ENCODE measurements around the gene TMEM8B. TPM values are rescaled to one million over a fixed set of nuclear protein-coding genes. Genes with fewer than 3 reads are reported as not detected.
A peak's percentile ranks its signal among the peaks of the same experiment; 100 is the strongest.

Gene TMEM8B
- total and polyA plus RNA-seq, 9 of the 15 experiments (the other 6 are each of a cell fraction or from before 2014, with no cell fraction given) = 0.01 to 2.2 (median 1.1) TPM

DNA sequence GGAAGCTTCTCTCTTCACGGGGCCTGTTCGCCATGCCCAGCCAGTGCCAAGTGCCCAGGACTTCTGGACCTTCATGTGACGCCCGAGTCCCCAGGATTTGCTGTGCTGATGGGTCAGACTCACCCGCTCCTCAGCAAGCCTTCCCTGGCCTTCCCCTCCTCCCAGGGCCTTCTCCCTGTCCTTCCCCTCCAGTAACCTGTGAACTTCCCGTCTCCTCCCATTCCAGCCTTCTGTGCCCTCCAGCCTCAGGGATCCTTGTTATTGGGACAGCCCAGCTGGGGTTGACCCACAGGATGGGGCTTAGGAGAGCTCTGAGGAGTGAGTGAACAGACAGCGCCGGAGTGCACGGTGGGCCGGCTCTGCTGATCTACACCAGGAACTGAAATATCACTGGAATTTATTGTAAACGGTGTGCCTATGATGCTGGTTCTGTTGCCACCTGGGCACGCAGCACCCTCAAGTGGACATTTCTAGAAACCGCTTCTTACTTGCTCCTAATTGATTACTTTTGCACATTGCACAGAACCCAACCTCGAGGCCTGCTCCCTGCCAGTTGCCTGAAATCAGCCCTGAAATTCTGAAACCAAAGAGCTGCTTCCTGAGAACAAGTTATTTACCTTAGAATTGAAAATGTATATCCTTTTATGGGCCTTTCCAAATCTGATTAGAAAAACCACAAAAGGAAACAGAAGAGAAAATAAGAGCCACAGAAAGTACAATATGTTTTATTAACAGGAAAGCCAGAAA lies 81.8 kb downstream of the TMEM8B start (continued):
- TF ChIP-seq ZNF583 (CRISPR knock-in tag; IDR thresholded peaks at IDR 0.05) (no peak), TBP (optimal IDR thresholded peaks at IDR 0.05; ENCODE audit: low read depth, low read length) (no peak)

- H3K27me3 ChIP-seq (ENCODE audit: control insufficient read depth in 2 of 2, insufficient read depth in 2 of 2, low read length in 2 of 2) = no peaks in the 10 kb centered on the region
- WGBS (ENCODE audit: insufficient coverage, low coverage, missing lambda C conversion rate) = 87% methylated on average over 5 of the region's 10 CpGs
- TF ChIP-seq NFYB (IDR thresholded peaks at IDR 0.05; ENCODE audit: extremely low read depth, insufficient read length) = no peak
- no peak for TF ChIP-seq RBM17 (IDR thresholded peaks at IDR 0.05; ENCODE audit: borderline replicate concordance, low read depth, low read length)
- TF ChIP-seq NR2C2 (CRISPR knock-in tag; IDR thresholded peaks at IDR 0.05) = no peak
- no peak for TF ChIP-seq NR2C2 (tag; IDR thresholded peaks at IDR 0.05)
- TF ChIP-seq LARP7 (IDR thresholded peaks at IDR 0.05) = no peak
- TF ChIP-seq MLLT1 (IDR thresholded peaks at IDR 0.05) = no peak
- no peak for TF ChIP-seq TAF7 (tag; IDR thresholded peaks at IDR 0.05)
- TF ChIP-seq POLR2AphosphoS5 (IDR thresholded peaks at IDR 0.05; ENCODE audit: control insufficient read depth, insufficient read depth, low read depth, low read length) = no peak
- no peak for TF ChIP-seq ZNF174 (CRISPR knock-in tag; IDR thresholded peaks at IDR 0.05)
- TF ChIP-seq, protein P1, sequence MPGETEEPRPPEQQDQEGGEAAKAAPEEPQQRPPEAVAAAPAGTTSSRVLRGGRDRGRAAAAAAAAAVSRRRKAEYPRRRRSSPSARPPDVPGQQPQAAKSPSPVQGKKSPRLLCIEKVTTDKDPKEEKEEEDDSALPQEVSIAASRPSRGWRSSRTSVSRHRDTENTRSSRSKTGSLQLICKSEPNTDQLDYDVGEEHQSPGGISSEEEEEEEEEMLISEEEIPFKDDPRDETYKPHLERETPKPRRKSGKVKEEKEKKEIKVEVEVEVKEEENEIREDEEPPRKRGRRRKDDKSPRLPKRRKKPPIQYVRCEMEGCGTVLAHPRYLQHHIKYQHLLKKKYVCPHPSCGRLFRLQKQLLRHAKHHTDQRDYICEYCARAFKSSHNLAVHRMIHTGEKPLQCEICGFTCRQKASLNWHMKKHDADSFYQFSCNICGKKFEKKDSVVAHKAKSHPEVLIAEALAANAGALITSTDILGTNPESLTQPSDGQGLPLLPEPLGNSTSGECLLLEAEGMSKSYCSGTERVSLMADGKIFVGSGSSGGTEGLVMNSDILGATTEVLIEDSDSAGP (CRISPR knock-in tag; IDR thresholded peaks at IDR 0.05) = no peak
- no peak for TF ChIP-seq GABPB2 (CRISPR knock-in tag; conservative IDR thresholded peaks at IDR 0.05)
- TF ChIP-seq CREB5 (CRISPR knock-in tag; IDR thresholded peaks at IDR 0.05) = no peak
- TF ChIP-seq DMBX1 (CRISPR knock-in tag; IDR thresholded peaks at IDR 0.05; ENCODE audit: borderline replicate concordance) = no peak
These were observed 82.7 kb downstream of the TMEM8B start for GRCh38 chr9:35911690-35912089.

More at GRCh38 chr9:35911690-35912089, 82.7 kb downstream of the TMEM8B start:
- BruUV-seq (replicated peaks) = no TSS peak
- Histone ChIP-seq H3K9me1 (ENCODE audit: control insufficient read depth, insufficient read depth, low read length) (no peaks in the 10 kb centered on the region), H3K4me1 (replicated peaks in 1 of 2; ENCODE audit: control insufficient read depth in 2 of 2, insufficient read depth in 2 of 2, low read length in 2 of 2) (peaks cover 30 to 47% of the 10 kb centered on the region in 2 experiments; a peak in 4 of 5 replicates), H3K36me3 (ENCODE audit: control insufficient read depth, insufficient read depth, low read length) (no peaks in the 10 kb centered on the region), H4K20me1 (replicated peaks; ENCODE audit: control insufficient read depth, insufficient read depth, low read length) (no peaks in the 10 kb centered on the region), H3K4me3 (no peak overlapping the region), H2AFZ (ENCODE audit: low read depth, low read length) (peak overlapping the region; percentile 46; the same call in 1 of the 2 replicates), H3K79me2 (ENCODE audit: control insufficient read depth, insufficient read depth, low read length) (no peaks in the 10 kb centered on the region), H3K9me3 (replicated peaks; ENCODE audit: control insufficient read depth, insufficient read depth, low read depth, low read length) (no peaks in the 10 kb centered on the region), H3K4me2 (ENCODE audit: insufficient read depth, low read length) (no peak overlapping the region), H3K27ac (ENCODE audit: extremely low read depth, low read depth, low read length) (no peak overlapping the region; the same call in 2 of the 3 replicates), H3K9ac (ENCODE audit: insufficient read depth in 1 of 2, low read depth in 2 of 2, low read length in 2 of 2) (peak overlapping the region in 1 of 2 experiments; percentile 43; a peak in 1 of 4 replicates)
- POLR2A ChIA-PET = interaction anchor here (0.6 to 1.3 kb wide), 3 partner anchors 8 to 152 kb away, joined by 3 to 4 read pairs (median 3); no protein-coding TSS in a partner anchor
- no peak for FAIRE-seq
- CTCF ChIA-PET (ENCODE audit: low intra/inter-chr PET ratio) = interaction anchor here (1.4 kb wide), 1 partner anchor 34 kb away, joined by 5 read pairs; no protein-coding TSS in a partner anchor
- intact Hi-C loops (cut with micrococcal nuclease) = no loop called here
- ATAC-seq = no peak
- DNase-seq (ENCODE audit: extremely low read depth in 1 of 4, low spot score in 3 of 4) = no peak
- in situ Hi-C loops (cut with MboI) = no loop called here
